Choroid plexus epithelial cell (primary cell): Measurements from ENCODE around the gene PRUNE1.
A peak's percentile ranks its signal among the peaks of the same experiment; 100 is the strongest.

Experiments used
- DNase-seq: peaks from one replicate; pipeline ENCODE4 v3.0.0-alpha.2; 2010; ENCODE audit warnings: low read depth
- H3K4me3 ChIP-seq: 2 replicates; pipeline ENCODE4 v1.5.1; 2011; ENCODE audit warnings: low read depth, mild to moderate bottlenecking, control low read depth, low read length, moderate library complexity
- CTCF ChIP-seq: conservative IDR thresholded peaks from 2 replicates; pipeline ENCODE4 v1.5.1; 2011; ENCODE audit warnings: low read depth, mild to moderate bottlenecking, control low read depth, inconsistent platforms, low read length, moderate library complexity

Gene PRUNE1

GRCh38 chr1:151013518-151013917 lies 5.3 kb downstream of the PRUNE1 start:
- no peak overlapping the region for H3K4me3 ChIP-seq
- peak; percentile 81 for DNase-seq
- peak; percentile 40 for TF ChIP-seq CTCF

- TF ChIP-seq CTCF = peak; percentile 93
- peak; percentile 81 for DNase-seq
- H3K4me3 ChIP-seq = no peak overlapping the region
Measured at GRCh38 chr1:151024540-151025146, 16.4 kb downstream of the PRUNE1 start.

DNA sequence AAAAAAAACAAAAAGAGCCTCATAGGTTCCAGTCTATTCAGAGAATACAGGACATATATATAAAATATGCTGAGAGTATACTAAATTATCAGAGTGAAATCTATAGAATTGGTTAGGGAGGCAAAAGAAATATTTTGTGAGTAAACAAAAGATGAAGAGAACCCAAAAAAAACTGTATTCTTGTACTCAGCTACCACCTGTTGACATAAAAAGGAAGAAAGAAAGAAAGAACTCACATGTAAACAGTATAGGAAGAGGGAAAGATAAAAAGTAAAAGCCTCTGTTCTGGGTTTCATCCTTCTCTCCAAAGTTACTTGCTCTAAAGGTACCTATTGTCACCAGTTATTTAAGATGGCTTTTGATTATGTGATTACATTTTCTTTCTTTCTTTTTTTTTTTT lies 18.2 kb downstream of the PRUNE1 start:
- no peak for TF ChIP-seq CTCF
- DNase-seq = no peak
- H3K4me3 ChIP-seq = no peak overlapping the region

- DNase-seq = no peak
- H3K4me3 ChIP-seq = no peak overlapping the region
- no peak for TF ChIP-seq CTCF
Measured at GRCh38 chr1:151032164-151032563, 23.9 kb downstream of the PRUNE1 start.

- H3K4me3 ChIP-seq = no peak overlapping the region
- TF ChIP-seq CTCF = no peak
- DNase-seq = no peak
Measured at GRCh38 chr1:151035167-151035566, 26.9 kb downstream of the PRUNE1 start.

- no peak for DNase-seq
- no peak for TF ChIP-seq CTCF
- no peak within 1 kb of the TSS for H3K4me3 ChIP-seq
Measured at GRCh38 chr1:151036356-151036755, 28.1 kb downstream of the PRUNE1 start, which contains the start of gene BNIPL. Gene BNIPL (plus strand): TSS chr1:151036586. CDS start chr1:151036726, 140 bp downstream.

DNA sequence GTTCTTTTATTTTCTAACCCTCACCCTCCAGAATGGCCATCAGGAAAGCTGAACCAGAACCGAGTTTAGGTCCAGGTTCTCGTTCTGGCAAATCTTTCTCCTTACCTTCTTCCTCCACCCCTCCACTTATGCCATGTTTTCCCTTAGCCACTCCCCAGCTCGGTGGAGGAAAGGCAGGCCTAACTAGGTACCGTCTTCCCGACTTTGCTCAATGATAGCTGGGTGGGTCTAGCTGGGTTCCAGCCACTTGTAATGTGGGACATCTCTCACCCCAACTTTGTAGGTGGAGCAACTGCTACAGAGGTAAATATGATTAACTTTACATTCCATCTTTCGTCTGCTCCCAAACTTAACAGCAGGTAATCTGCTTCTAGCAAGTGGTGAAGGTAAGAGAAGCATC lies 28.8 kb downstream of the PRUNE1 start:
- TF ChIP-seq CTCF = no peak
- H3K4me3 ChIP-seq = no peak overlapping the region

More for the DNA sequence above, 28.8 kb downstream of the PRUNE1 start:
- no peak for DNase-seq
